ENCODE results near the gene FHAD1. TPM values are rescaled to one million over a fixed set of nuclear protein-coding genes. Genes with fewer than 3 reads are reported as not detected.

FHAD1 gene
- total RNA-seq, 4 donors from 2014 or later = 0.54 to 1.9 (median 0.75) TPM

GRCh38 chr1:15308135-15308534 is 61.1 kb downstream of the FHAD1 start:
- Histone ChIP-seq H3K27ac (no peak overlapping the region), H3K4me3 (replicated peaks in 1 of 3) (no peak overlapping the region), H3K36me3 (no peaks in the 10 kb centered on the region), H3K9me3 (no peaks in the 10 kb centered on the region), H3K27me3 (no peaks in the 10 kb centered on the region), H3K4me1 (peaks cover 0 to 3% of the 10 kb centered on the region in 2 donors)
- 87 to 100% methylated on average over 1 of the region's 1 CpG for WGBS, 2 donors
- intact Hi-C loops (cut with DNase I) = no loop called here
- DNase-seq = no peak
- TF ChIP-seq POLR2A (IDR thresholded peaks at IDR 0.05) (no peak), CTCF (IDR thresholded peaks at IDR 0.05) (no peak)

- TF ChIP-seq CTCF (IDR thresholded peaks at IDR 0.05) (no peak), POLR2A (IDR thresholded peaks at IDR 0.05) (no peak)
- no peak for DNase-seq
- H3K4me3 ChIP-seq (replicated peaks in 1 of 3) = no peak overlapping the region
- H3K27ac ChIP-seq = no peak overlapping the region
- no peaks in the 10 kb centered on the region for H3K36me3 ChIP-seq
- intact Hi-C loops (cut with DNase I) = no loop called here
- H3K4me1 ChIP-seq = peaks cover 0 to 3% of the 10 kb centered on the region in 2 donors
- no peaks in the 10 kb centered on the region for H3K9me3 ChIP-seq
- 94 to 96% methylated on average over 6 of the region's 6 CpGs for WGBS, 2 donors
- no peaks in the 10 kb centered on the region for H3K27me3 ChIP-seq
These were observed 61.6 kb downstream of the FHAD1 start for GRCh38 chr1:15308621-15309027.

GRCh38 chr1:15309687-15310086 is 62.7 kb downstream of the FHAD1 start:
- H3K4me1 ChIP-seq = no peaks in the 10 kb centered on the region
- no peaks in the 10 kb centered on the region for H3K36me3 ChIP-seq
- intact Hi-C loops (cut with DNase I) = no loop called here
- no peak for DNase-seq
- H3K4me3 ChIP-seq (replicated peaks in 1 of 3) = no peak overlapping the region
- H3K27ac ChIP-seq = no peak overlapping the region
- no peaks in the 10 kb centered on the region for H3K27me3 ChIP-seq
- 92 to 93% methylated on average over 10 of the region's 10 CpGs for WGBS, 2 donors
- no peak for TF ChIP-seq POLR2A (IDR thresholded peaks at IDR 0.05)
- no peak for TF ChIP-seq CTCF (IDR thresholded peaks at IDR 0.05)
- no peaks in the 10 kb centered on the region for H3K9me3 ChIP-seq

- no peak for TF ChIP-seq CTCF (IDR thresholded peaks at IDR 0.05)
These were observed 63.5 kb downstream of the FHAD1 start for GRCh38 chr1:15310544-15310943.

GRCh38 chr1:15311122-15311822 is 64.2 kb downstream of the FHAD1 start:
- 85 to 89% methylated on average over 7 to 13 of the region's 13 CpGs for WGBS, 2 donors
- intact Hi-C loops (cut with DNase I) = no loop called here
- H3K27ac ChIP-seq = no peak overlapping the region
- no peaks in the 10 kb centered on the region for H3K4me1 ChIP-seq
- DNase-seq = no peak
- no peaks in the 10 kb centered on the region for H3K9me3 ChIP-seq
- no peaks in the 10 kb centered on the region for H3K36me3 ChIP-seq
- TF ChIP-seq POLR2A (IDR thresholded peaks at IDR 0.05) (no peak), CTCF (IDR thresholded peaks at IDR 0.05) (no peak)
- no peak overlapping the region for H3K4me3 ChIP-seq (replicated peaks in 1 of 3)
- H3K27me3 ChIP-seq = no peaks in the 10 kb centered on the region

More at GRCh38 chr1:15310544-15310943, 63.5 kb downstream of the FHAD1 start:
- Histone ChIP-seq H3K36me3 (no peaks in the 10 kb centered on the region), H3K27me3 (no peaks in the 10 kb centered on the region), H3K4me3 (replicated peaks in 1 of 3) (no peak overlapping the region), H3K4me1 (no peaks in the 10 kb centered on the region), H3K9me3 (no peaks in the 10 kb centered on the region), H3K27ac (no peak overlapping the region)
- 97 to 98% methylated on average over 7 of the region's 7 CpGs for WGBS, 2 donors
- intact Hi-C loops (cut with DNase I) = no loop called here
- DNase-seq = no peak

Data from thyroid gland (tissue), 4 donors.